ENCODE data around the gene PDE4D. TPM values are rescaled to one million over a fixed set of nuclear protein-coding genes. Genes with fewer than 3 reads are reported as not detected.

PDE4D gene
- total and polyA plus RNA-seq, 10 of the 15 experiments (the other 5 are each of a cell fraction or from before 2014, with no cell fraction given): 0.87 to 4.1 (median 2.2) TPM

GRCh38 chr5:59179704-59180103 lies 713.8 kb downstream of the PDE4D start:
- peaks cover 24% of the 10 kb centered on the region for H3K4me1 ChIP-seq (ENCODE audit: control insufficient read depth, insufficient read depth, low read length)
- TF ChIP-seq CREB1 (IDR thresholded peaks at IDR 0.05; ENCODE audit: low read depth) (no peak), NFIC (IDR thresholded peaks at IDR 0.05; ENCODE audit: low read depth, low read length) (peak; percentile 63; the same call in 1 of the 2 replicates), POU2F2 (IDR thresholded peaks at IDR 0.05; ENCODE audit: borderline replicate concordance, low read depth, low read length) (no peak), MTA2 (IDR thresholded peaks at IDR 0.05; ENCODE audit: low read depth) (0 out of 2 replicates have a peak, but pooled peaks have one; percentile 11), ZNF274 (IDR thresholded peaks at IDR 0.05; ENCODE audit: insufficient read depth, insufficient read length) (no peak), SREBF1 (IDR thresholded peaks at IDR 0.05; ENCODE audit: low read length) (no peak), JUNB (IDR thresholded peaks at IDR 0.05) (peak; percentile 58), SREBF2 (IDR thresholded peaks at IDR 0.05; ENCODE audit: low read length) (no peak), MEF2A (IDR thresholded peaks at IDR 0.05; ENCODE audit: insufficient read depth, low read depth, low read length) (peak; percentile 85), LARP7 (IDR thresholded peaks at IDR 0.05) (no peak), FOXM1 (IDR thresholded peaks at IDR 0.05; ENCODE audit: low read depth, low read length) (peak; percentile 62; the same call in 1 of the 2 replicates), BCL11A (IDR thresholded peaks at IDR 0.05; ENCODE audit: low read depth, low read length) (peak; percentile 68; the same call in 1 of the 2 replicates), RUNX3 (IDR thresholded peaks at IDR 0.05; ENCODE audit: low read length) (peak; percentile 68), NFYA (IDR thresholded peaks at IDR 0.05; ENCODE audit: borderline replicate concordance, low read depth, low read length) (no peak)
- TF ChIP-seq, protein P1, sequence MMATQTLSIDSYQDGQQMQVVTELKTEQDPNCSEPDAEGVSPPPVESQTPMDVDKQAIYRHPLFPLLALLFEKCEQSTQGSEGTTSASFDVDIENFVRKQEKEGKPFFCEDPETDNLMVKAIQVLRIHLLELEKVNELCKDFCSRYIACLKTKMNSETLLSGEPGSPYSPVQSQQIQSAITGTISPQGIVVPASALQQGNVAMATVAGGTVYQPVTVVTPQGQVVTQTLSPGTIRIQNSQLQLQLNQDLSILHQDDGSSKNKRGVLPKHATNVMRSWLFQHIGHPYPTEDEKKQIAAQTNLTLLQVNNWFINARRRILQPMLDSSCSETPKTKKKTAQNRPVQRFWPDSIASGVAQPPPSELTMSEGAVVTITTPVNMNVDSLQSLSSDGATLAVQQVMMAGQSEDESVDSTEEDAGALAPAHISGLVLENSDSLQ (IDR thresholded peaks at IDR 0.05): no peak
- TF ChIP-seq, protein P2, sequence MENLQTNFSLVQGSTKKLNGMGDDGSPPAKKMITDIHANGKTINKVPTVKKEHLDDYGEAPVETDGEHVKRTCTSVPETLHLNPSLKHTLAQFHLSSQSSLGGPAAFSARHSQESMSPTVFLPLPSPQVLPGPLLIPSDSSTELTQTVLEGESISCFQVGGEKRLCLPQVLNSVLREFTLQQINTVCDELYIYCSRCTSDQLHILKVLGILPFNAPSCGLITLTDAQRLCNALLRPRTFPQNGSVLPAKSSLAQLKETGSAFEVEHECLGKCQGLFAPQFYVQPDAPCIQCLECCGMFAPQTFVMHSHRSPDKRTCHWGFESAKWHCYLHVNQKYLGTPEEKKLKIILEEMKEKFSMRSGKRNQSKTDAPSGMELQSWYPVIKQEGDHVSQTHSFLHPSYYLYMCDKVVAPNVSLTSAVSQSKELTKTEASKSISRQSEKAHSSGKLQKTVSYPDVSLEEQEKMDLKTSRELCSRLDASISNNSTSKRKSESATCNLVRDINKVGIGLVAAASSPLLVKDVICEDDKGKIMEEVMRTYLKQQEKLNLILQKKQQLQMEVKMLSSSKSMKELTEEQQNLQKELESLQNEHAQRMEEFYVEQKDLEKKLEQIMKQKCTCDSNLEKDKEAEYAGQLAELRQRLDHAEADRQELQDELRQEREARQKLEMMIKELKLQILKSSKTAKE (IDR thresholded peaks at IDR 0.05; ENCODE audit: low read depth, poor library complexity, severe bottlenecking): no peak
- TF ChIP-seq, protein P3, sequence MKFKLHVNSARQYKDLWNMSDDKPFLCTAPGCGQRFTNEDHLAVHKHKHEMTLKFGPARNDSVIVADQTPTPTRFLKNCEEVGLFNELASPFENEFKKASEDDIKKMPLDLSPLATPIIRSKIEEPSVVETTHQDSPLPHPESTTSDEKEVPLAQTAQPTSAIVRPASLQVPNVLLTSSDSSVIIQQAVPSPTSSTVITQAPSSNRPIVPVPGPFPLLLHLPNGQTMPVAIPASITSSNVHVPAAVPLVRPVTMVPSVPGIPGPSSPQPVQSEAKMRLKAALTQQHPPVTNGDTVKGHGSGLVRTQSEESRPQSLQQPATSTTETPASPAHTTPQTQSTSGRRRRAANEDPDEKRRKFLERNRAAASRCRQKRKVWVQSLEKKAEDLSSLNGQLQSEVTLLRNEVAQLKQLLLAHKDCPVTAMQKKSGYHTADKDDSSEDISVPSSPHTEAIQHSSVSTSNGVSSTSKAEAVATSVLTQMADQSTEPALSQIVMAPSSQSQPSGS (IDR thresholded peaks at IDR 0.05; ENCODE audit: low read length): peak; percentile 51; the same call in 1 of the 2 replicates
- in situ Hi-C loops (cut with MboI) (loop anchor here (10.0 to 25.0 kb wide), 2 partner anchors 483 to 615 kb away; no protein-coding TSS in a partner anchor), intact Hi-C loops (cut with micrococcal nuclease; ENCODE audit: unreplicated experiment) (loop anchor here (2.0 kb wide), 1 partner anchor 53 kb away; no protein-coding TSS in a partner anchor)
- ChIA-PET CTCF (interaction anchor here (0.8 to 2.0 kb wide), 6 partner anchors 10 to 294 kb away, joined by 3 to 6 read pairs (median 3); no protein-coding TSS in a partner anchor), SMC1A (ENCODE audit: uncharacterized antibody, unreplicated experiment) (interaction anchor here (1.5 to 1.9 kb wide), 2 partner anchors 55 to 294 kb away, joined by 4 to 7 read pairs; no protein-coding TSS in a partner anchor), RAD21 (ENCODE audit: unreplicated experiment) (interaction anchor here (0.7 to 1.6 kb wide), 4 partner anchors 9 to 618 kb away, joined by 3 to 6 read pairs (median 4); no protein-coding TSS in a partner anchor), POLR2A (no interaction called here)
- no peaks in the 10 kb centered on the region for H4K20me1 ChIP-seq (ENCODE audit: control insufficient read depth, insufficient read depth)
- H3K27ac ChIP-seq (ENCODE audit: control insufficient read depth, insufficient read depth): no peak overlapping the region; the same call in 1 of the 2 replicates
- WGBS (ENCODE audit: insufficient coverage, insufficient replicate concordance, low lambda C conversion rate, missing lambda C conversion rate): 47% methylated on average over 2 of the region's 2 CpGs
- no peaks in the 10 kb centered on the region; a peak in 1 of 4 replicates for H3K27me3 ChIP-seq (replicated peaks in 1 of 2; ENCODE audit: control insufficient read depth in 2 of 2, insufficient read depth in 2 of 2, low read length in 1 of 2)
- H3K36me3 ChIP-seq (ENCODE audit: control insufficient read depth in 2 of 2, insufficient read depth in 2 of 2, low read length in 1 of 2): no peaks in the 10 kb centered on the region
- FAIRE-seq (no peak), DNase-seq (ENCODE audit: low read depth, low spot score) (no peak), ATAC-seq (peak; percentile 34; the same call in 1 of the 3 replicates)
- no TSS peak for BruUV-seq (replicated peaks)
- no peak overlapping the region for H3K4me3 ChIP-seq
- no peaks in the 10 kb centered on the region for H3K9me3 ChIP-seq (replicated peaks; ENCODE audit: control insufficient read depth, insufficient read depth, low read length)
- H3K9ac ChIP-seq (ENCODE audit: control insufficient read depth, insufficient read depth, low read length): no peak overlapping the region
- H3K4me2 ChIP-seq (ENCODE audit: control insufficient read depth, insufficient read depth): peak overlapping the region; percentile 48; the same call in 1 of the 2 replicates
- H2AFZ ChIP-seq (ENCODE audit: control insufficient read depth, low read depth, low read length): no peak overlapping the region
- no peaks in the 10 kb centered on the region for H3K79me2 ChIP-seq (ENCODE audit: control insufficient read depth, insufficient read depth, low read length)

Data from GM12878 (cell line).